GM10266 (cell line): ENCODE data around the gene RSBN1L.
A peak's percentile ranks its signal among the peaks of the same experiment; 100 is the strongest.

Experiments
- DNase-seq: peaks from one replicate; pipeline ENCODE4 v3.0.0; 2012; ENCODE audit errors: extremely low spot score
- CTCF ChIP-seq: IDR thresholded peaks from 2 replicates; pipeline ENCODE4 v1.5.1; 2012; ENCODE audit warnings: mild to moderate bottlenecking, low read depth; ENCODE audit not compliant: control insufficient read depth, insufficient read depth; ENCODE audit errors: missing control alignments

The RSBN1L gene

GRCh38 chr7:77655836-77656455 is 40.3 kb upstream of the RSBN1L start:
- no peak for TF ChIP-seq CTCF
- DNase-seq = no peak

- TF ChIP-seq CTCF = peak; percentile 52
- DNase-seq = peak; percentile 40
Measured at GRCh38 chr7:77657427-77658224, 38.6 kb upstream of the RSBN1L start.

GRCh38 chr7:77658928-77659327 is 37.3 kb upstream of the RSBN1L start:
- DNase-seq = no peak
- no peak for TF ChIP-seq CTCF

GRCh38 chr7:77661816-77662215 is 34.4 kb upstream of the RSBN1L start:
- DNase-seq = no peak
- TF ChIP-seq CTCF = no peak

- DNase-seq = no peak
- no peak for TF ChIP-seq CTCF
Measured at GRCh38 chr7:77662869-77663268, 33.4 kb upstream of the RSBN1L start.

- no peak for DNase-seq
- no peak for TF ChIP-seq CTCF
Measured at GRCh38 chr7:77664715-77665114, 31.5 kb upstream of the RSBN1L start.

- no peak for DNase-seq
- TF ChIP-seq CTCF = no peak
Measured at GRCh38 chr7:77665161-77665560, 31.1 kb upstream of the RSBN1L start.
